ENCODE results near the gene ZNF536.

Gene ZNF536

GRCh38 chr19:30353394-30353945, 18.7 kb upstream of the ZNF536 start:
- TF ChIP-seq, protein P1, sequence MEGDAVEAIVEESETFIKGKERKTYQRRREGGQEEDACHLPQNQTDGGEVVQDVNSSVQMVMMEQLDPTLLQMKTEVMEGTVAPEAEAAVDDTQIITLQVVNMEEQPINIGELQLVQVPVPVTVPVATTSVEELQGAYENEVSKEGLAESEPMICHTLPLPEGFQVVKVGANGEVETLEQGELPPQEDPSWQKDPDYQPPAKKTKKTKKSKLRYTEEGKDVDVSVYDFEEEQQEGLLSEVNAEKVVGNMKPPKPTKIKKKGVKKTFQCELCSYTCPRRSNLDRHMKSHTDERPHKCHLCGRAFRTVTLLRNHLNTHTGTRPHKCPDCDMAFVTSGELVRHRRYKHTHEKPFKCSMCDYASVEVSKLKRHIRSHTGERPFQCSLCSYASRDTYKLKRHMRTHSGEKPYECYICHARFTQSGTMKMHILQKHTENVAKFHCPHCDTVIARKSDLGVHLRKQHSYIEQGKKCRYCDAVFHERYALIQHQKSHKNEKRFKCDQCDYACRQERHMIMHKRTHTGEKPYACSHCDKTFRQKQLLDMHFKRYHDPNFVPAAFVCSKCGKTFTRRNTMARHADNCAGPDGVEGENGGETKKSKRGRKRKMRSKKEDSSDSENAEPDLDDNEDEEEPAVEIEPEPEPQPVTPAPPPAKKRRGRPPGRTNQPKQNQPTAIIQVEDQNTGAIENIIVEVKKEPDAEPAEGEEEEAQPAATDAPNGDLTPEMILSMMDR (IDR thresholded peaks at IDR 0.05; ENCODE audit: low read depth, low read length), result no peak
- TF ChIP-seq MAX (IDR thresholded peaks at IDR 0.05; ENCODE audit: low read depth, low read length) (no peak), MYC (IDR thresholded peaks at IDR 0.05; ENCODE audit: low read depth, low read length) (no peak), POLR2A (IDR thresholded peaks at IDR 0.05; ENCODE audit: extremely low read depth, insufficient read length) (no peak)
- H3K4me3 ChIP-seq (ENCODE audit: low read depth, low read length), result no peak overlapping the region
- DNase-seq (ENCODE audit: low read depth), result no peak

- no peak overlapping the region for H3K4me3 ChIP-seq (ENCODE audit: low read depth, low read length)
- no peak for TF ChIP-seq MAX (IDR thresholded peaks at IDR 0.05; ENCODE audit: low read depth, low read length)
- no peak for TF ChIP-seq MYC (IDR thresholded peaks at IDR 0.05; ENCODE audit: low read depth, low read length)
- TF ChIP-seq, protein P1 (IDR thresholded peaks at IDR 0.05; ENCODE audit: low read depth, low read length), result no peak
- no peak for TF ChIP-seq POLR2A (IDR thresholded peaks at IDR 0.05; ENCODE audit: extremely low read depth, insufficient read length)
- DNase-seq (ENCODE audit: low read depth), result no peak
Measured at GRCh38 chr19:30355586-30355985, 16.6 kb upstream of the ZNF536 start.

DNA sequence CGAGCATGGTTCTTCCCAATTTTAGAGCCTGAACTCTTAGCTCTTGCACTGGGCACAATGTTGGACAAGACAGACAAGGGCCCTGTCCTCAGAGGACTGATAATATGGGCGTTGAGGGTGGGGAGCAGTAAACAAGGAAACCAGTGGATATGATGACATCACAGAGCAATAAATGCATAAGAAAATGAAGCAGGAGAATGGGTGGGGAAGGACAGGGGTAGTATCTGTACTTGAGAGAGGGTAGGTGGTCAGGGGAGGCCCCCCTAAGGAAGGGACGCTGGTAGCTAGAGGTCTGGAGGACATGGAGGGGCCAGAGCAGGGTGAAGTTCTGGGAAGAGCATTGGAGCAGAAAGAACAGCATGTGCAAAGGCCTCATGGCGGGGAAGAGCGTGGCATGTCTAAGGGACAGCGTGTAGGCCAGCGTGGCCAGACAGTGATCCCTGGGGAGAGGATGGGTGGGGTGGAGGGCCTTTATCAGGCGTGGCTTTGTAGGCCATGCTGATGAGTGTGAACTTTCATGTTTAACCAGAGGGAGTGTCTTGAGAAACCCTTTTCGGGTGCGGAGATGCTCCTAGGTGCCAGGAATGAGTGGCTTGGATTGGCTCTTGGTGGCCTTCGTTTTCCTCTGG, 15.1 kb upstream of the ZNF536 start:
- no peak overlapping the region for H3K4me3 ChIP-seq (ENCODE audit: low read depth, low read length)
- TF ChIP-seq MAX (IDR thresholded peaks at IDR 0.05; ENCODE audit: low read depth, low read length) (no peak), POLR2A (IDR thresholded peaks at IDR 0.05; ENCODE audit: extremely low read depth, insufficient read length) (no peak), MYC (IDR thresholded peaks at IDR 0.05; ENCODE audit: low read depth, low read length) (no peak)
- TF ChIP-seq, protein P1 (IDR thresholded peaks at IDR 0.05; ENCODE audit: low read depth, low read length), result no peak
- no peak for DNase-seq (ENCODE audit: low read depth)

GRCh38 chr19:30357580-30357954, 14.6 kb upstream of the ZNF536 start:
- no peak overlapping the region for H3K4me3 ChIP-seq (ENCODE audit: low read depth, low read length)
- TF ChIP-seq, protein P1 (IDR thresholded peaks at IDR 0.05; ENCODE audit: low read depth, low read length), result no peak
- TF ChIP-seq POLR2A (IDR thresholded peaks at IDR 0.05; ENCODE audit: extremely low read depth, insufficient read length) (no peak), MAX (IDR thresholded peaks at IDR 0.05; ENCODE audit: low read depth, low read length) (no peak), MYC (IDR thresholded peaks at IDR 0.05; ENCODE audit: low read depth, low read length) (no peak)
- no peak for DNase-seq (ENCODE audit: low read depth)

GRCh38 chr19:30358319-30358718, 13.9 kb upstream of the ZNF536 start:
- TF ChIP-seq MYC (IDR thresholded peaks at IDR 0.05; ENCODE audit: low read depth, low read length), result no peak
- no peak for DNase-seq (ENCODE audit: low read depth)
- no peak overlapping the region for H3K4me3 ChIP-seq (ENCODE audit: low read depth, low read length)

- no peak overlapping the region for H3K4me3 ChIP-seq (ENCODE audit: low read depth, low read length)
- TF ChIP-seq, protein P1 (IDR thresholded peaks at IDR 0.05; ENCODE audit: low read depth, low read length), result no peak
- TF ChIP-seq MAX (IDR thresholded peaks at IDR 0.05; ENCODE audit: low read depth, low read length) (no peak), POLR2A (IDR thresholded peaks at IDR 0.05; ENCODE audit: extremely low read depth, insufficient read length) (no peak), MYC (IDR thresholded peaks at IDR 0.05; ENCODE audit: low read depth, low read length) (no peak)
Measured at GRCh38 chr19:30358821-30359580, 13.2 kb upstream of the ZNF536 start.

More at GRCh38 chr19:30358821-30359580, 13.2 kb upstream of the ZNF536 start:
- no peak for DNase-seq (ENCODE audit: low read depth)
